Activated T-helper 9 cell treated with anti-CD3 and anti-CD28 coated beads, Interleukin-2, amount 50 U/mL, for 16 hours (primary cell): ENCODE data around the gene IL11.

Experiments
- DNase-seq: peaks from one replicate; pipeline ENCODE4 v3.0.0-alpha.2; 2020; ENCODE audit warnings: low read depth

Gene IL11

DNA sequence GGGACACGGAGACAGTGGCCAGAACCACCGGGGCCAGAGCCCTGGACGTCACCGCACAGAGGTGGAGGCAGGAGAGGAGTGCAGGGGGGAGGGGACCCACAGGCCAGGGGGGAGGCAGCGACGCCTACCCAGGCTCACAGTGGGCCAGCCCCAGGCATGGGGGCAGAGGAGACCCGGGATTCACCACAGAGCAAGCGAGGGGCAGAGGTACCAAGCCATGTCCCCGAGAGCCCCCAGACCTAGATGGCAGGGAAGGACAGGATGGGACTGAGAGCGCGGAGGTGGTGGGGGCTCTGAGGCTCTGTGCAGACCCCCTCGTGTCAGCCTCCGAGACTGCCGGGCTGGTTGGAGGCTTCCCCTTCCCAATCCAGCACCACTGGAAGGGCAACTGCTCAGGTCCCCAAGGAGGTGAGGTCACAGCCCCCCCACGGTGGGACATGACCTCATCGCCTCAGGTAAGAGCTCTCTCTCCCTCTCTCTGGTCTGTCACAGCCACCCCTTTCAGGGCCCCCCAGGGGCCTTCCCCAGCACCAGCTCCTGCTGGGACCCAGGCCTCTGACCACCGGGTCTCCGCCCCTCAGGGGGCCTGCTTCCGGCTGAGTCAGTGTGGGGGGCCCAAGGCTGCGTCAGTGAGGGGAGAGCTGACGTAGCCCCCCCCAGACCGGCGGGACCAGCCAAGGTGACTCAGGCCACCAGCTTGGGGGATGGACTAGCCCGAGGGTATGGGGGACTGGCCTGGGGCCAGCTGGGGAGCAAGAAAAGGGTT, 2.2 kb upstream of the IL11 start:
- no peak for DNase-seq

DNA sequence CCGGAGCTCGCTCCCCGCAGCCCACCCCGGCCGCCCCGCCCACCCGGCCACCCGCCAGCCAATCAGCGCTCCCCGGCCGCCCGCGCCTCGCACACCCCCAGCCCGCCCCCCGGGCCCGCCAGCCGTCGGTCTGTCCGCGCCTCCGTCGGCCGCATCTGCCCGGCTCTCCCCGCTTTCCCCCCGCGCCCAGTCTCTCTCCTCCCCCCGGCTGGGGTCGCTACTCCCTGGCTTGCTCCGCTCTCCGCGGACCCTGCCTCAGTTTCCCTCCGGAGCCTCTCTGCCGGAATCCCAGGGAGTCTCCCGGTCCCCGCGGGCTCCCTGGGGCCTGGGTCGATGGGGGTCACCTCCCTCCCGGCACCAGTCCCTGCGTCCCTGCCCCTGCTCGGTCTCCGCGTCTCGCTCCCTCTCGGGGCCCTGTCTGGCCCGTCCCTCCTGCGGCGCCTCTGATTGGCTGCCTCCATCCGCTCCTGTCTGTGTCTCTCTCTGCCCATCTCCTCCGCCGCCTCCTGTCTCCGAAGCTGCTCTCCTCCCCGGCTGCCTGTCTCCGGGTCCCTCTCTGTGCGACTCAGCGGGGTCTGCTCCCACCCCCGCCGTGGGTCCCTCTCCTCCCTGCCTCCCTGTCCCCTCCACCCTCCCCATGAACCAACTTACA, 484 bp downstream of the IL11 start:
- DNase-seq, result peak; percentile 10

DNA sequence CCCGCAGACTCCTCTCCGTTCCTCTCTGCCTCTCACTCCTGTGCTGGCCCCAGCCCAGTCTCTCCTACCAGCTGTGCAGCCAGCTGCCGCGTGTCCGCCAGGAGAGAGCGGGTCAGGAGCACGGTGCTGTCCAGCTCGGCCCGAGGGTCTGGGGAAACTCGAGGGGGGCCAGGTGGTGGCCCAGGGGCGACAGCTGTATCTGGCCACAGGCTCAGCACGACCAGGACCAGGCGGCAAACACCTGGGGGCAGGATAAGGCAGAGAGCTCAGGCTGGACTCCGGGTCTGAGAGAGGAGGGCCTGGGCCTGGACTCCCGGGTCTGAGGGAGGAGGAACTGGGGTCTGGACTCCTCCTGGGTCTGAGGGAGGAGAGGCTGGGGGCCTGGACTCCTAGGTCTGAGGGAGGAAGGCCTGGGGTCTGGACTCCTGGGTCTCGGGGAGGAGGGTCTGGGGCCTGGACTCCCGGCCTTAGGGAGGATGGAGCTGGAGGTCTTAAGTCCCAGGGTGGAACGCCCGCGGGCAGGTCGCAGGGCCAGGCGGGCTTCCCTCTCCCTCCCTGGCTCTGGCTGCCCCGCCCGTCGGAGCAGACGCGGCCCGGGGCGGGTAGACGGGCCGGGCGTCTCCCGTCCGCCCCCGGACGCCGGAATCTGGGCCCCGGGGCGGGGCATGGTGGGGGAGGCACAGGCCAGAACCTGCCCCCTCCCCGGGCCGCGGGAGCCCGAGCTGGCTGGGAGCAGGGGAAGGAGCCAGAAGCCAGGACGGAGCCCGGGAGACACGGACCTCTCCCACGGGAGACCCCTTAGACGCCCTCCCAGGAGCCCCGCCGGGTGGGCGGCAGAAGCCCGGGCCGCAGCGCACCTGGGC, 1.3 kb downstream of the IL11 start:
- peak; percentile 24 for DNase-seq

DNA sequence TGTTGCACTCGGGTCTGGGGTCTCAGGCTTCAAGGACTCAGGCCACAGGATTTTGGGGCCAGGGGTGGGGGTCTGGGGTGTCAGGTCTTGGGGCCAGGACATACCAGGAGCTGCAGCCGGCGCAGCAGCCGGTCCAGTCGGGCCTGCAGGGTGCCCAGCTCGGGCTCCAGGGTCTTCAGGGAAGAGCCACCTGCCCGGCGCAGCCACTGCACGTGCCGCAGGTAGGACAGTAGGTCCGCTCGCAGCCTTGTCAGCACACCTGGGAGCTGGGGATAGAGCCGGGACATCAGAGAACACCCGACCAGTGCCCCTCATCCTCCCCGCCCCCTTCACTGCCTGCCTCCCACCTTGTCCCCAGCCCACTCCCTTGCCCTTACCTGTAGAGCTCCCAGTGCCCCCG, 2.2 kb downstream of the IL11 start:
- no peak for DNase-seq

DNA sequence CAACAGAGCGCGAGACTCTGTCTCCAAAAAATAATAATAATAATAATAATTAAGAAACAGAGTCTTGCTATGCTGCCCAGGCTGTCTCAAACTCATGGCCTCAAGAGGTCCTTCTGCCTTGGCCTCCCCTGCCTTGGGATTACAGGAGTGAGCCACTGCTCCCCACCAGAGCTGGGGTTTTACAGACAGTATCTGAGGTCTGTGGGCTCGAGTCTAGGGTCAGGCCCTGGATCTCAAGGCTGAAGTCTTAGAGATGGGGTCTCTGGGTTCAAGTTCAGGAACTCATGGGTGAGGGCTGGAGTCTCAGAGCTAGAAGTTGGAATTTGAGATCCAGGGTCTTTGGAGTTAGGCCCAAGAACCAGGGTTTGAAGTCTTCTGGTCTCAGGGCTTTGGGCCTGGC, 3.5 kb downstream of the IL11 start:
- no peak for DNase-seq

DNA sequence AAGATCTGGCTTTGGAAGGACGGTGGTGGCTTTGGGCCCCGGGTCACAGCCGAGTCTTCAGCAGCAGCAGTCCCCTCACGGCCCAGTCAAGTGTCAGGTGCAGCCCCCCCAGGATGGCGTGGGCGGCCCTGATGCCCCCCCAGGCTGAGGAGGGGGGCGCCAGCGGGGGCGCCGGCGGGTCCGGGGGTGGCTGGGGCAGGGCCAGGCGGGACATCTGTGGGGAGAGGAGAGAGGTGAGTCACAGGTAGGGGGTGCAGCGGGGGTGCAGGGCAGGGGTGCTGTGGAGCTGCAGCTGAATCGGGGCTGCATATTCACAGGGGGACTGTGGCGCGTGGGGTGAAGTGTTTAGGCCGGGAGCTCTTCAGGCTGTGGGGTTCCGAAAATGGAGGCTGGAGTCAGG, 4.3 kb downstream of the IL11 start:
- DNase-seq, result no peak

DNA sequence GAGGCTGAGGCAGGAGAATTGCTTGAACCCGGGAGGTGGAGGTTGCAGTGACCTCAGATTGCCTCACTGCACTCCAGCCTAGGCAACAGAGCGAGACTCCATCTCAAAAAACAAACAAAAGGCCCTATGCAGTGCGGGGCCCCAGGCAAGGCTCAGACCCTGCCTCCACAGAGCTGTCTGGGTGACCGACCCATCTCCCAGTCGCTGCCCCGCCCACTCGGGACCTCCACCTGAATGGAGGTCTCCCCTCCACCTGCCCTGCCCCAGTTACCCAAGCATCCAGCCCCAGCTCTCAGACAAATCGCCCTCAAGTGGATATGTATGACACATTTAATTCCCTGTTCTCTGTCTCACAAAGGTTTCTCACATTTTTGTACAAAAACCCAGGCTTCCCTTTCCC, 5.0 kb downstream of the IL11 start:
- DNase-seq, result no peak

DNA sequence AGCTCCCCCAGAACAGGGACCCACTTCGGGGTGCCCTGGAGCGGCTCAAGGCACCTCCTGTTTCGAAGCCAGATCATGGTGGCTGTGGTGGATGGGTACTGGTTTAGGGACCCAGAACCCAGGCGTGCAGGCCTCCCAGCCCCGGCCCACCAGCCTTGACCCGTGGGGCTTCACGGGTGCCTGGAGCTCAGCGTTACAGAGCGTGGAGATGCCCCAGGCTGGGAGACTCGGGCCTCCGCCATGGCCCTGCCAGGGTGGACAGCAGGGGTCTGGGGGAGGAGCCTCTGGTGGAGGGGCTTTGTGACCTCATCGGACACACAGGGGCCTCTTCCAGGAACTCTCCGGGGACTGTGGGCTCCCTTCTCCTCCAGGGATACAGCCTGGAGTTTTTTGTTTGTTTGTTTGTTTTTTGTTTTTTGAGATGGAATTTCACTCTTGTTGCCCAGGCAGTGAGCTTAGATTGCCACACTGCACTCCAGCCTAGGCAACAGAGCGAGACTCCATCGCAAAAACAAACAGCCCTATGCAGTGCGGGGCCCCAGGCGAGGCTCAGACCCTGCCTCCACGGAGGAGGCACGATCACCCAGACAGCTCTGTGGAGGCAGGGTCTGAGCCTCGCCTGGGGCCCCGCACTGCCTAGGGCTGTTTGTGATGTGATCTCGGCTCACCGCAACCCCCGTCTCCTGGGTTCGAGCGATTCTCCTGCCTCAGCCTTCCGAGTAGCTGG, 7.1 kb downstream of the IL11 start, which contains the start of gene GARIN5B:
Gene GARIN5B, minus strand, starts transcription at position 271 of the 727 bp plus-strand sequence. Its CDS starts 194 bp downstream, at position 77.
- no peak for DNase-seq

DNA sequence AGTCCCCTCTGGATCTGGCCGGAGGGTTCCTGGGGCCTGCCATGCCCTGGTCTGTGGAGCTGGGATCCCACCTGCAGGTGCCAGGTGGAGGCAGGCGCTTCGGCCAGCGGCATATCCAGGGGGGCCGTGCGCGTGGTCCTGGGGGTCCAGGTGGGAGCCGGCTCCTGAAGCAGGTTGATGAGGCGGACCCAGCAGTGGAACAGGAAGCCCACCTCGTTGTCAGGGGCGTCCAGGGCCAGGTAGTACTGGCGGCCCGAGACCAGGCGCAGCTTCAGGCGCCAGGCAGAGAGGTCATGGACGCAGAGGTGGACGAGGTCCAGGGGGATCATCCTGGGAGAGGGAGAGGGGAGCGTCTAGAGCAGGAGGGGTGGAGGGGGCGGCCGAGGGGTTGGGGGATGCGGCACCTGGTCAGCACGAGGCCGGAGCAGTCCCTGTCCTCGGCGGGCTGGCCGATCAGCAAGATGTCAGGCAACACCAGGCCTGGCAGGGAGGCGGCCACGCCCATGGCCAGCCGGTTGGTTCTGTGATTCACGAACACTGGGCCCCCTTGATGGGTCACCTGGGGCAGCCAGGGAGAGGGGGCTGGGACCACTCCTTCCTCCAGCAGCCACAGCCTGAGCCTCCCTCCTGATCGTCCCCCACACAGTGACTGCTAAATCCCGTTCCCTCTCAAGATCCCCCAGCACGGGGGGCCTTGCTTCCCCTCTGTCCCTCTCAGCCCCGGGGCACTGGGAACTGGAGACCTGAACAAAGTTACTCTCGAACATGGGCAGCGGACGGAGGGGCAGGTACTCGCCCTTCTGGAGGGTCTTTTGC, 7.9 kb downstream of the IL11 start:
- no peak for DNase-seq

DNA sequence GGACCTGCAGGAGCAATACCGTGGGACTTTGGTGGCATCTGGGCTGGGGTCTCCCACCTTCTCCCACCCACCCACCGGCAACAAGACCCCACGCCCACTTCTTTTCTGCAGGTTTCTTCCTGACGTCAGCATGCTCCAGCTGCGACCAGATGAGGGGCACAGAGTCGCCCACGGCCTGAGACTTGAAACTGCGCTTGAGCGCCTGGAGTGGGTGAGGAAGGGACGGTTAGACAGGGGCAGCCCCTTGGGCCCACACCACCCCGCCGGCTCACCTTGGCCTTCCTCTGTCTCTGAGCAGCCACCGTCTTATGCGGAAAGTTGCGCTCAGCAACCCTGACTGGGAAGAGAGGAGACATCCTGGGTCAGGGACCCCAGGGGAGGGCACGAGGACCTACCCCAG, 9.4 kb downstream of the IL11 start:
- no peak for DNase-seq

DNA sequence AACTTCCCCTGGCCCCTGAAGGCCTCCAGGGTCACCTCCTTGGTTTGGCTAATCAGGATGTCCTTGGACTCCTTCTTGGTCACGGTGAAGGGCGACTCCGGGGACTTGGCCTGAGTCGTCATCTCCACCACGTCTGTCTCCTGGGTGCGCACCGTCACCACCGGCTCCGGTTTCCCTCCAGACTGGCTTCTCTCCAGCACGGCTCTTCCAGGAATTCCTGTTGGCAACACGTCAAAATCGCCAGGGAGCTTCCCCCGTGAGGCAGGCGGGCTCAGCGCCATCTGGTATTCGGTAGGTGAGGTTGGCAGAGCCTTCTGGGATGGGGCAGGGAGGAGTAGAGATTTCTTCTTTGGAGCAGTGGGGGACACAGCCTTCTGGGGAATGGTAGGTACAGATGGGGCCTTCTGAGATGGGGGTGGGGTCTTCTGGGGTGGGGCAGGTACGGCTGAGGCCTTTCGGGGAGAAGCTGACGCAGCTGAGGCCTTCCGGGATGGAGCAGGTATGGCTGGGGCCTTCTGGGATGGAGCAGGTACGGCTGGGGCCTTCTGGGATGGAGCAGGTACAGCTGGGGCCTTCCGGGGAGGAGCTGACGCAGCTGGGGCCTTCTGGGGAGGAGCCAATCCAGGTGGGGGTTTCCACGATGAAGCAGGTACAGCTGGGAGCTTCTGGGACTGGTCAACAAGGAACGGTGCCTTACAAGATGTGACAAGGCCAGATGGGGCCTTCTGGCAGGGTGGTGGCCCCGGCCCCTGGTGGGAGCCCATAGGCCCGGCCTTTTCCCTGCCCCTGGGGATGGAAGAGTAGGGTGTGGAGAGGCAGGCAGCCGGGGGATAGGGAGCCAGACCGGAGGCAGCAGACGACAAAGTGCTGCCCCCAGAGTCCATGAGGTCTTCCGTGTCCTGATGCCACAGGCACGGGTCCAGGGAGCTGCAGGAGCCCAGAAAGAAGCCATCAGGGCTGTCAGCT, 11.0 kb downstream of the IL11 start:
- DNase-seq, result no peak

DNA sequence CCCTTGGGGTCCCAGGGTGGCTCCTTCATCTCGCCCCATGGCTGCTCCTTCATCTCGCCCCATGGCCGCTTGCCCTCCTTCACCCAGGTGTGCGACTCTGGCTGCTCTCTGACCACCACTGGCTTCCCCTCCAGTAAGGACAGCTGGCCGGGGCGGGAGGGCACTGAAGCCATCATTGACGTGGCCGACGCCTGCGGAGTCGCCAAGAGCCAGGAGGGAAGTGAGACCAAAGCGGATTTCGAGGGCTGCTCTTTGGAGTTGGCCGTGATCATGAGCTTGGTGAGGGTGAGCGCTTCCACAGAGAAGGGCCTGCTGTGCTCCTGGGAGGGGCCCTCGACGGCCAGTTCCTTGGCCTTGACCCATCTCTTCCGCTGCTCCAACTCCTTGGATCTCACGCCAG, 11.8 kb downstream of the IL11 start:
- DNase-seq, result no peak

DNA sequence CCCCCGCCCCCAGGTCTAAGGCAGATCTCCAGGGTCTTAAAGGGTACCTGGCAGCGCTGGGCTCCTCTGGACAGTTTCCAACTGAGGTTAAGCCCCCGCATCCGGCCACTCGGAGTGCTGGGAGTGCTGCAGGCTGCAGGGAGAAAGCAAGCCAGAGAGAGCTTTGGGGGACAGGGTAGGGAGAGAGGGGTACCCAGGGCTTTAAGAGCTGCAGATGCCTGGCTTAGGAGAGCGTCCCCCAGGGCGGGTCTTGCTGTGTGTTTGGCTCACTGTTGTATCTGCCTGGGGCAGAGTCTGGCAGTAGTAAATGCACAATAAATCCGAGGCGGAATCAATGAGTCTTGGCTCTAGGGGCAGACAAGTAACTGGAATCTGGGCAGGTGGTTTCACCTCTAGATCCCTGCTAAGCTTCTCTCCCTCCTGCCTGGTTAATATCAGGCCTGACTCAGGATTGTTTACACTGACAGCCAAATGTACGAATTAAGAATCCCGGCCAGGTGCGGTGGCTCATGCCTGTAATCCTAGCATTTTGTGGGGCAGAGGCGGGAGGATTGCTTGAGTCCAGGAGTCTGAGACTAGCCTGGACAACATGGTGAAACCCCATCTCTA, 14.9 kb downstream of the IL11 start:
- DNase-seq, result no peak

DNA sequence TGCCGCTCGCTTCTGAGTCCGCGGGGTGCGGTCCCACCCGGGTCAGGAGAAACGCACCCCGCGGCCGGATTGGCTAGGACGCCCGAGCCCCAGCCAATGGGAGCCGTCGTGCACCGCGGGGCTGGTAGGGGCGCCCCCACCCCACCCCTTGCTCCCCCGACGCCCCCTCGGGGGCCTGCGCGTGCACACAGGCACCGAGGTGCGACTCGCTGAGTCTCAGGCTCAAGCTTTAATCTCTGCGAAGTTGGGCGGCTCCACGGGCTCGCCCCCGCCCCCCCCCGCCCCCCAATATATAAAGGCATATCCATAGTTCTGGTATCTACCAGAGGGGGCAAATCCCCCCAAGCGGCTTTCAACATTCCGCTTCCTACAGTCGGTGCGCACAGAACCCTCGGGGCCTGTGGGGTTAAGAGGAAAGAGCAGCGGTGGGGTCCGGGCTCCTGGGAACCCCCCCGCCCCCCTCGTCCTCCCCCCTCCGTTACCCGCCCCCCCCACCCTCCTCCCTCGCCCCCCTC, 15.5 kb downstream of the IL11 start, which contains the start of gene COX6B2:
Gene COX6B2, minus strand, starts transcription at position 22 of the 515 bp plus-strand sequence. CDS start 198 bp downstream, outside the sequence.
- DNase-seq, result no peak

DNA sequence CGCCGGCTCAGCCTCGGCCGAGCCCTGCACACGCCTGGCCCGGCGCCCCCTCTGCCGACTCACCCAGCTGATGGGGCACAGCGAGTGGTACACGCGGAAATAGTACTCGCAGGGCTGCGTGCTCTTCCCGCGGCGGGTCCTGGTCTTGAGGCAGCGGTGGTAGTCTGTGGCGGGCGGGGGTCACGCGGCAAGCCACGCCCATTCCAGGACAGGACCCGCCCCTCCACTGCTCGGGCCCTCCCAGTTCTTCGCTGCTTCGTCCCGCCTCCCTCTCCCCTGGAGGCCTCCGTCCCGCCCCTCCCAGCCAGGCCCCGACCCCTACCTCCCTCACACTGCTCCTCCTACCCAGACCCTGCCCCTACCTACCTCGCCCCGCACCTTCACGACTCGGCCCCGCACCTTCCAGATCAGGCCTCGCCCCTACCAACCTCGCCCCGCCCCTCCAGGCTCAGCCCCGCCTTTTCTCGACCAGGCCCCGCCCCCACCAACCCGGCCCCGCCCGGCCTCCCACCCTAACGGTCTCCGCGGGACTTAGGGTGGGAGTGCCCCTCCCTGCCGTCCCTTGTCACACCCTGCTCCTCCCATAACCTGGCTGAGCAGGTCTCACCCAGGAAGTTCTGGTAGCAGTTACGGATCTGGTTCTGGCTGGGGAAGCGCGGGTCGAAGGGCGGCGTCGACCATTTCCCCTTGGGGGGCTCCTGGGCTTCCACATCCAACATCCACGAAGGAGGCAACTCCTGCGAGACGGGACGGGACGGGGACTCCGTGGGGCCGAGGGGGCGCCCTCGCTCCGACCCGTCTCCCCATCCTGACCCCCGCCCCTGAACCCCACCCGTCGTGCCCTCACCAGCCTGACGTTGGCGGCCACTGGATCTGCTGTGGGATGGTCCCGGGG, 16.2 kb downstream of the IL11 start:
- peak; percentile 32 for DNase-seq

DNA sequence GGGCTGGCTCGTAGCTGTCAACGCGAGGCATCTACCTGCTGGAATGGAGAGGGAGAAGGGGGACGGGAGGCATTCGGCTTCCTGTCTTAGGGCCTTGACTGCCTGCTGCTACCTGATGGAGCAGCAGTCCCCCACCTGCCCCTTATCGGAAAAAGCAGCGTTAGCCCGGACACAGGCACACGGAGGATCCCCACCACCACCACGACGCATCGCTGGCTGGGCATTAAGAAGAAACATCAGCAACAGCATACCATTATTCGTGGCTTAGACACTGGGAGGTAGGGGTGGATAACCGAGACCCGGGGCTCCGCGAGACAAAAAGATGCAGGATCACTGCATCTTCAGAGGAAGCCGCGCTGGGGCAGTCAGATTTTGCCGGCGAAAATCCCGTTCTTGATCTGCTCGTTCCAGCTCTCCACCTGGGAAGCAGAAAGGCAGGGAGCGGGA, 16.9 kb downstream of the IL11 start:
- DNase-seq, result no peak

DNA sequence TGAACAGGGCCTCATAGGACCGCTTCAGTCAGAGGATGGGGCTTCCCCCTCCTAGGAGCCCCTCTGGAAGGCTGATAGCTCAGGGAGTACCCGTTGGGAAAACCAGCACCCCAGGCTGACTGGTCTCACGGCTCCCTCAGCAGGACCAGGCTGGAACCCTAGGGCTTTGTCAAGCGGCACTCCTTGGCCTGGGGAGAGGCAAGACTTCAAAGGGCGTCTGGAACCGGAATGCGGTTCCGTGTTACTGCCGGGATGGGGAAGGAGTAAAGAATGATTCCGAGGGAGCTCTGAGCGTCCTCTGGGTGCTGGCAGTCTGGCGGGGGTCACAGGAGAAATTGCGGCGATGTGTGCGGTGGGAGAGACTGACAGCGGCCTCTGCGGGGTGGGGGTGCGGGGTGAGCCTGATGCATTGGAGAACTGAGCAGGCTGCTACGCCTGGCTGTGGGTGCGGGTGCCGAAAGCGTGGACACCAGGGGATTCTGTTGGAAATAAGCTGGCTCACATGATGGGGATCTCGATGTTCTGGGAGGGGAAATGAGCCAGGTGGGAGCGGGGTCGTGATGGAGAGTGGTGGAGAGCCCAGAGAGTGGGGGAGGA, 17.6 kb downstream of the IL11 start:
- DNase-seq, result no peak

DNA sequence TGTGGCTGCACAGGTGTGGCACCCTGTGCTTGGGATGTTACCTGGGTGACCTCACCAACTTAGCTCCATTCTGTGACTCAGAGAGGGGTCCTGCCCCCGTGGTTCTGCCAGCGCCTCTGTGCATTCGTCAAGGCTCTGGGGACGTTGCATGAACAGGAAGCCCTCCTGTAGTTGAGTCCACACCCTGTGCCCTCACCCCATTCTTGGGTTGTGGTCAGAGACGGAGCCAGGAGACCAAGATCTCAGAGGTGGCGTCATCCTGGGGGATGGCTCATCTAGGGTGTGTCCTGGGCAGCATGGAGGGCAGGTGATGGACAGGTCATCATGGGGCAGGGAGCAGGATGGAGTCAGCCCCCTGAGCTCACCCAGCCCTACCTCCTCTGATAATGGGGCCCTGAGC, 18.2 kb downstream of the IL11 start:
- no peak for DNase-seq
